KOPT-K1 (cell line): Measurements from ENCODE around the gene TMEM239.
"Not testable (repeated sequence)": the region's sequence is repeated elsewhere in the genome, so short reads cannot be mapped to it uniquely, and the experiment has no call there.

ENCODE experiments used
- H3K27ac ChIP-seq: fragments of 200-600 bp; sonication (generic); 2 replicates; pipeline ENCODE4 v1.5.1; 2016; ENCODE audit warnings: antibody characterized with exemption, mild to moderate bottlenecking, low read depth, low read length; ENCODE audit not compliant: poor library complexity, severe bottlenecking
- H3K36me3 ChIP-seq: fragments of 200-600 bp; sonication (generic); 2 replicates; pipeline ENCODE4 v1.5.1; 2017; ENCODE audit warnings: antibody characterized with exemption, mild to moderate bottlenecking, low read length, moderate library complexity; ENCODE audit not compliant: insufficient read depth
- H3K9me3 ChIP-seq: fragments of 200-600 bp; sonication (generic); 2 replicates; pipeline ENCODE4 v1.5.1; 2017; ENCODE audit warnings: antibody characterized with exemption, low read length, mild to moderate bottlenecking; ENCODE audit not compliant: insufficient read depth, poor library complexity, severe bottlenecking

Gene TMEM239

DNA sequence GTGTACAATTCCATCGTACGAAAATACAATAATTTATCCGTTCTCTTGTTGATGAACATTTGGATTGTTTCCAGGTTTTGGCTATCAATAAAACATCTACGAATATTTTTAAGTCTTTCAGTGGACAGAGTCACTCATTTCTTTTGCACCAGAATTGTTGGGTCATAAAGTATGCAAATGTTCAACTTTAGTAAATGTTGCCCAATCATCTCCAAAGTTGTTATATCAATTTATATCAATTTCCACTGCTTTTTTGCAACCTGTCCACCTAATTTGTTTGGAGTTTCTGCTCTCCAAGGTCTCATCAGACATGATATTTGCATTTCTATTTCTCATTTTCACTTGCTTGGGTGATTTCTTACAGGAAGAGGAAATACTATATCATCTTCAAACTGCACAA lies 10.5 kb downstream of the TMEM239 start:
- Histone ChIP-seq H3K27ac (no peak overlapping the region), H3K36me3 (no peaks in the 10 kb centered on the region), H3K9me3 (no peaks in the 10 kb centered on the region)

DNA sequence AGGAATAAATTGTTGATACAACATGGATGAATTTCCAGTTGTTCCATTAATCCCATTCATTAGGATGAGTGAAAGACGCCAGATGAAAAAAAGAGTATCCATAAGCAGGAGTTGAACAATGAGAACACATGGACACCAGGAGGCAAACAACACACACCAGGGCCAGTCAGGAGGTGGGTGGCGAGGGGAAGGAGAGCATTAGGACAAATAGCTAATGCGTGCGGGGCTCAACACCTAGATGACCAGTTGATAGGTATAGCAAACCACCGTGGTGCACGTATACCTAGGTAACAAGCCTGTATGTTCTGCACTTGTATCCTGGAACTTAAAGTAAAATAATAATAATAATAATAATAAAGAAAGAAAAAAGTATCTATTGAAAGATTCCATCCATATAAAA lies 13.2 kb downstream of the TMEM239 start:
- H3K27ac ChIP-seq: no peak overlapping the region
- H3K9me3 ChIP-seq: no peaks in the 10 kb centered on the region
- H3K36me3 ChIP-seq: no peaks in the 10 kb centered on the region

DNA sequence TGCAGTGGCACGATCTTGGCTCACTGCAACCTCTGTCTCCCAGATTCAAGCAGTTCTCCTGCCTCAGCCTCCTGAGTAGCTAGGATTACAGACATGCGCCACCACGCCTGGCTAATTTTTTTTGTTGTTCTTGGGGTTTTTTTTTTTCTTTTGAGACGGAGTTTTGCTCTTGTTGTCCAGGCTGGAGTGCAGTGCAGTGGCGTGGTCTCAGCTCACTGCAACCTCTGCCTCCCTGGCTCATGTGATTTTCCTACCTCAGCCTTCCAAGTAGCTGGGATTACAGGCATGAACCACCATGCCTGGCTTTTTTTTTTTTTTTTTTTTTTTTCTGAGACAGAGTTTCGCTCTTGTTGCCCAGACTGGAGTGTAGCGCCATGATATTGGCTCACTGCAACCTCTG lies 15.0 kb downstream of the TMEM239 start:
- H3K36me3 ChIP-seq, H3K9me3 ChIP-seq, H3K27ac ChIP-seq: not testable (repeated sequence)

DNA sequence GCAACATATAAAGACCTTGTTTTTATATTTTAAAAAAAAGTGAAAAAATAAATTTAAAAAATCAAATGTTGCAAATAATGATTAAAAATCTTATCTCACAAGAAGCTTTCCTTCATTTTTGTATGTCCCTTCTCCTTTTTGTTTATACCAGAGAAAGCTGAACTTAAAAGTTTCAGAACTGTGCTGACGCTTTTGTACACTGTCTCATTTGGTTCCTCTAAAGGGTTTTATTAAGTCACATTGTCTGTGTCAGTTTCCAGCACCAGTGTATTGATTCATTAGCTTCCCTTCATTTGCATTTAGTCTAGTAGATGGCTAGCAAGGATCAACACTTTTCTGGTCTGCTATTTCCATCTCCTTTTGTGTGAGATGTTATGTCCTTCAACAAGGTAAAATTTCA lies 17.6 kb downstream of the TMEM239 start:
- H3K36me3 ChIP-seq: peaks cover 26% of the 10 kb centered on the region; the same call in 1 of the 2 replicates

DNA sequence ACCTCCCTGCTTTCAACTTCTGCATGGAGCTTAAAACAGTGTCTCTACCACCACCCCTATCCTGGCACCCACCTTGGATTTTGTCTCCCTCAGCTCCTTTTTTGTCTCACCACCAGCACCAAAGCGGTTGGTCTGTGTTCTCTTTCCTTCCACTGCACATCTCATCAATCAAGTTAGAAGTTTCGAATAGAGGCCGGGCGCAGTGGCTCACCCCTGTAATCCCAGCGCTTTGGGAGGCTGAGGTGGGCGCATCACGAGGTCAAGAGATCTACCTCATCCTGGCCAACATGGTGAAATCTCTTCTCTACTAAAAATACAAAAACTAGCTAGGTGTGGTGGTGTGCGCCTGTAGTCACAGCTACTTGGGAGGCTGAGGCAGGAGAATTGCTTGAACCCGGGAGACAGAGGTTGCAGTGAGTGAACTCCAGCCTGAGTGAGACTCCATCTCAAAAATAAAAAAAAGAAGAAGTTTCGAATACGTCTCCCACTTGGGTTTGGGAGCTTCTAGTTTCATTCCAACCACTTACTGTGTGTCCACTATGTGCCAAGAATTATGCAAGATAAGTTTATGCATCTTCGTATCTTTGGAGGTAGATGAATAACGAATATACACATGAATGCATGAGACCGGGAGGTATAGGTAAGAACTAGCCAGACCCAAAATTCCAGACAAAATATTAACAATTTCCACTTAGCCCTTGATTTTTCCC lies 18.4 kb downstream of the TMEM239 start:
- H3K27ac ChIP-seq: no peak overlapping the region
- peaks cover 26% of the 10 kb centered on the region; the same call in 1 of the 2 replicates for H3K36me3 ChIP-seq
- no peaks in the 10 kb centered on the region for H3K9me3 ChIP-seq

More for the DNA sequence above, 17.6 kb downstream of the TMEM239 start:
- Histone ChIP-seq H3K9me3 (no peaks in the 10 kb centered on the region), H3K27ac (no peak overlapping the region)

DNA sequence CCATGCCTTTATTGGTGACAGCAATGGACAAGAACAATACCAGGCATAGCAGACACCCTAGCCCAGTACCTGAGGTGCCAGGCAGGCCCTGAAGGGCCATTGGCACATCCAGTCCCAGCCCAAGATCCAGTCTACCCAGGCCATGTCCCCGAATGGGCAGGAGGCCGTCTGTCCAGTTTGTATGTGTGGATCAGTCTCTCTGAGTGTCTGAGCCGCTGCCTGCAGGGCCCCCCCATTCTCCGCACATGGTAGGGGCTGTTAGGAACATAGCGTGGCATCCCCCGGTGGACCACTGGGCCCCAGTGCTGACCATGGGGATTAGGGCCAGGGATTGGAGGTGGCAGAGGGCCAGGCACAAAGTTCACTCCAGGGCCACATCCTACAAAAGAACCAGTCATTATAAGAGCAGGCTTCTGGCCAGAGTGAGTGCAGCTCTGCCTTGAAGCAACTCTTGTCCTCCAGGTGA lies 19.2 kb downstream of the TMEM239 start:
- H3K36me3 ChIP-seq: peaks cover 26% of the 10 kb centered on the region; the same call in 1 of the 2 replicates
- no peaks in the 10 kb centered on the region for H3K9me3 ChIP-seq
- no peak overlapping the region for H3K27ac ChIP-seq

DNA sequence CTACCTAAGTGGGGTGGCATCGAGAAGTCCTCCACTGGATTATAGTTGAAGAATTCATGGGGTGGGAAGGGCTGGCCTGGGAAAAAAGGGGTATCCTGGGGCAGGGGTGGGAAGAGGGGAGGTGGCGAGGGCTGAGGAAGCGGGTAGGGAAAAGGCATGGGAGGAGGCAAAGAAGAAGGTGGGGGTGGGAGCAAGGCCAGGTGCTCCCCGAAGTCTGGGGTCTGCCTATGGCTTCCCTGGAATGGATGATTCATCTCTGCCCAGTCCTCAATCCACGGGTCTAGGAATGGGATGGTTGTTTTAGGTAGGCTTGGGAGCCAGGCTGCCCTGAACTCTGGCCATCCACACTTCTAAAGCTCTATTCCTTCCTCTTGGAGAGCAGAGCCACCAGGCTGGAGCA lies 19.9 kb downstream of the TMEM239 start:
- no peaks in the 10 kb centered on the region for H3K9me3 ChIP-seq
- no peak overlapping the region for H3K27ac ChIP-seq
- peaks cover 26% of the 10 kb centered on the region; the same call in 1 of the 2 replicates for H3K36me3 ChIP-seq

DNA sequence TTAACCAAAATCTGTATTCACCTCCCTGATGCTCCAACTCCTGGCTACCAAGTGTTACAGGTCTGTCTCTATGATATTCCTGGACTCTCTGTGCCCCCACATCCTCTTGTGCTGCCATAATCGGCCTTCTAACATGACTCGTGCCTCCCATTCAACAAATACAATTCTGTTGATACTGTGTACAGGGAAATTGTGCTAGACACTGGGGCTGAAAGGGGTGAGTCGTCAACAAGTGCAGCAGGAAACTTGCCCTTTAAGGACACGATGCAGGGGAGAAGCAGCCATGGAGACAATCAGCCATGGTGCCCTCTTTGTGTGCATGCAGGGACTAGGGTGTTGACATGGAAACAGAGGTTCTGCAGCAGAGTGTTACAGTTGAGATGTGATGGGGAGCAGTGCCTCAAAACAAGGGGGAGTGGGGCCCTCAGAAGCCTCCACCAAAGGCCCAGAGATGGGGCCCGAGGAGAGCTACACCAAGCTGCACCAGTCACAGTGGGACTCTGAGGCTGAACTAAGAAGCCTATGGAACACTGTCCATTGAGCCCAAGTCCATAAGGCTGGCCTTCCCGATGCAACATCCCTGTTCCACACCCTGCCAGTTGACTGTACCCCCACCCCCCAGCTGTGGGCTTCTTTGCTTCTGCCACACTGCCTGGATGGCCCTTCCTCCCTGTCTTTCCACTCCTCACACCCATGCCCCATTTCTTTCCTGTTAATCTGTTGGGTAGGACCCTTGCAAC lies 21.2 kb downstream of the TMEM239 start:
- Histone ChIP-seq H3K9me3 (no peaks in the 10 kb centered on the region), H3K36me3 (peaks cover 26% of the 10 kb centered on the region; the same call in 1 of the 2 replicates), H3K27ac (no peak overlapping the region)

DNA sequence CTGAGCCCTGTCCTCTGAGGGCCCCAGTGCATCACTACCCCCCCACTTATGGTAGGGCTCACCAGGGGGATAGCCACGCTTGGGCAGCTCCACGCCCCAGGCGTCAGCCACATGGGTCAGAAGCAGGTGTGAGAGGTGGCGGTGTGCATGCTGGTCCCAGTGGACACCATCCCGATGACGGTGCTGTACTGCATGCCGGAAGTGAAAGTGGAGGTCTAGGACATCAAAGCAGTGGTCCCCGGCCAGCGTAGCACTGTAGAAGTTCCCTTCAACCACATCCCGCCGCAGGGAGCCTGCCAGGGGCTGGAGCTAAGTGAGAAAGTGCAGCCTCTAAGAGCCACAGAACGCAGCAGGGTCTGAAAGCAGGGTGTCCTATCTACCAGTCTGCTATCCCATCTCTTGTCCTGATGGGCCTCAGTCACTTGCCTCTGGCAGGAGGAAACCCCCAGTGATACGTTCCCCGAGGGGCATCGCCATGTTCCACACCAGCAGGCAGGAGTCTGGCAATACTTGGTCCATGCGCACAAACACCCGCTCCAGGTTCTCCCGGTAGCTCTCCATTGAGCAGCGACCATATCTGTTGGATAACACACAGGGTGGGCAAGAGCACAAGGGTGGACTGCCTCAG lies 22.1 kb downstream of the TMEM239 start:
- Histone ChIP-seq H3K27ac (no peak overlapping the region), H3K36me3 (peaks cover 26% of the 10 kb centered on the region; the same call in 1 of the 2 replicates), H3K9me3 (no peaks in the 10 kb centered on the region)

DNA sequence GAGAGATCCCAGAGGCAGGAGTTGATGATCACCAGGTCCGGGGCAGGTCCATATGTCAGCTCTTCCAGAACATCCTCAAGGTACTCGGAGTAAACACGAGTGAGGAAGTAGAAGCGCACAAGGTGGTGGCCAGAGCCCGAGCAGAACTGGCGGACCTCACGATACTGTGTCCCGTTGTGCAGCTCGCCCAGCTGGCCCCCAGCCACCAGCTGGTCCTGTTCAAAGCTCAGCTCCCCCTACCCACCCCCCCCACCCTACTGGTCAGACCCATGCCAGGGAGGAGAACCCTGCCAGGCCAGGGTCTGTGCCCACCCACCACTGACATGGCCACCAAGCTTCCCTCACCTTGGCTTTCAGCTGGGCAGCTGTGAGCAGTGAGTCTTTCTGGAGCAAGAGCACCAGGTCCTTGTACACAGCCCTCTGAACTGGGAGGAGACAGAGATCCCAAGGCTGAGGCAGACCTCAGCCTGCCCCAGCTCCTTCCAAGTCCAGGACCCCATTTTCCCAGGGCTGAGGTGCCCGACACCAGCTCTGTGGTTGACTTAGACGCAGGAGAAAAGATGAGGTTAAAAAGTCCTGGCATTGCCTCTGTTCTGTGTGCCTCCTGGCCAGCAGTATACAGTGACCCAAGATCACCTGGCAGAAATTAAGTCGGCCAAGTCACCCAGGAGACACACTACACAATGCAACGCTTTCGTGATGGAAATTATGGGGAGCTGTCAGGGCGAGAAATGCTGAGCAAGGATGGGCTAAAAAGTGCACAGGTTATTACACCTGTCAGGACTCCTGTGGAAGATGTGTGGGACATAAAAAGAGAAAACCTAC lies 22.9 kb downstream of the TMEM239 start:
- Histone ChIP-seq H3K9me3 (no peaks in the 10 kb centered on the region), H3K36me3 (peaks cover 26% of the 10 kb centered on the region; the same call in 1 of the 2 replicates), H3K27ac (no peak overlapping the region)

DNA sequence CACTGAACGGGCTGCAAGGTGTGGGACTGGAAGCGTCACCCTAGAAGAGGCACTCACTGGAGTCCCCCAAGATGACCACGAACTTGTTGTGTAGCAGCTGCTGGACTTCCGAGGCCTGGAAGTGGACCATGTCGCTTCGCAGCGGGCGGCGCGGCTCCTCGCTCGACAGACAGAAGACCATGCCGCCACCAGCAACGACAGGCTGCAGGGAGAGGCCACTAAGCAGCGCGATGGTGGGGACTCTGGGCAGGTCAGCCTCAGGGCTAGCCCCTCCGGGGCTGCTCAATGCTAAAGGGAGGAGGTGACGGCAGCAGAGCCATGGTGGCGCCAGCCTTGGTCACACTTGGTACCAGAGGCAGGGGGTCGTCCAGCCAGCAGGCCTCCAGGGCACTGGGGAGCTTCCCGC lies 23.6 kb downstream of the TMEM239 start:
- Histone ChIP-seq H3K36me3 (peaks cover 26% of the 10 kb centered on the region; the same call in 1 of the 2 replicates), H3K9me3 (no peaks in the 10 kb centered on the region), H3K27ac (peak overlapping the region; percentile 84)

DNA sequence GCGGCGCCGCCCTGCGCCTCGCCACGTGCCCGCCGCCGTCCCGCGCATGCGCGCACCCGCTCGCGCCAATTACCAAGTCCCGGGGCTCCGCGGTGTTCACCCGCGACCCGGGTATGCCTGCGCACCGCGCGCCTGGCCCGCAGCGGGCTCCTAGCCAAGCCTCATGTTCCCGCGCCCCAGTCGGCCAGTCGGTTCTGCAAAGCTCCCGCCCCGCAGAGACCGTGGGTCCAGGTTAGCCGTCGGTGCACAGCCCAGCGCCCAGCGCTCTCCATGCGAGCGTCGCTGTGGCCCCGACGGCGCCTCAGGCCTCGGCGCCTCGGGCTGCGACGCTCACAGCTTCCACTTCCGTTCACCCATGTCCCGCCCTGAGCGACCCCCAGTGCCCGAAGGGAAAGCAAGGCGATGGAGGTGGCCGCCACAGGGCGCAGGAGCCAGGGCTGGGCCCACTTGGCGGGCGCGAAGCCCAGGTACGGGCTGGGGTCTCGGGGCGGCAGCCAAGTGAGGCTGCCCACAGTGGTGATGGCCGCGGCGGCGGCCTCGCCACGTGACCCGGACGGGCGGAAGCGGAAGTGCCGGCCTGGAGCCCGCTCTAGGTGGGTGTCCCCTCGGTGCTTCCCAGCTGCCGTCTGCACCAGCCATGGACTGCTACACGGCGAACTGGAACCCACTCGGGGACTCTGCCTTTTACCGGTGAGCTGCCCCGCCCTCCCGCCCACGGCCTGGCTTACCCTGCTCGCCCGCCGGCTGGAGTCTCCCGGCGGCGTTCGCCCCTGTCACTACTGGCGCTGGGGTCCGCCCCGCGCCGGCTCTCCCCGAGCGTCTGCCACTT lies 24.2 kb downstream of the TMEM239 start, which contains the start of the genes PCED1A and VPS16:
PCED1A (minus strand) TSS at position 518 of the 829 bp plus-strand sequence. CDS start 743 bp downstream, outside the sequence.
VPS16 (plus strand) TSS at position 608 of the 829 bp plus-strand sequence; CDS start at position 638, 30 bp downstream.
- Histone ChIP-seq H3K9me3 (no peaks in the 10 kb centered on the region), H3K36me3 (peaks cover 20% of the 10 kb centered on the region; the same call in 1 of the 2 replicates), H3K27ac (peak within 1 kb of the TSS; percentile 84)

DNA sequence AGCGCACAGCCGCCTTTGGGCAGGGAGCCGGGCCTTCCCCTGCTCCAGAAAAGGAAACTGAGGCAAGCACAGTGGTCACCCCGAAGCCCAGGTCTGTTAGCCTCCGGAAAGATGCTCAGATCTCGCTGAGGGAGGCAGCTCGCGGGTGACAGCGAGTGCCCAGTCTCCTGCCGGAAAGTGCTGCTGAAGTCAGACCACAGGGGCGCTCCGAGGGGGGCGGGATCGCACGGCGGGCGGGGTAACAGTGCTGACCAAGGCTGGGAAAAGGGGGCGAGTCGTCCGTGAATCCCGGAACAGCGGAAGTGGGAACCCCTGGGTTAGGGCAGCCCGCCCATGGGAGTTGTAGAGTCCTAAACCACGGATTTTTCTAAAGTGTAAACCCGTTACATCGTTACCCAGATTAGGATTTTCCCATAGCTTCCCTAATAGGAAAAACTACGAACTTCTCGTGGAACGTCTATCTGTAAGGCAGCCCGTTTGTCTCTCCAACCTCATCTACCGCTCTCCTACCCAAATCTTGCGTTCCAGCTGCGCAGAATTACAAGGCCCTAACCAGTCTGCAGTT lies 24.9 kb downstream of the TMEM239 start:
- peaks cover 20% of the 10 kb centered on the region; the same call in 1 of the 2 replicates for H3K36me3 ChIP-seq
- no peaks in the 10 kb centered on the region for H3K9me3 ChIP-seq
- peak overlapping the region; percentile 84 for H3K27ac ChIP-seq
